H1 (cell line): ENCODE measurements around the gene DPF3. TPM values are rescaled to one million over a fixed set of nuclear protein-coding genes. Genes with fewer than 3 reads are reported as not detected.

ENCODE experiments used
- CTCF ChIA-PET: fragments of 300-600 bp; sonication (Branson Sonifier 250); formaldehyde crosslinking; loops from one replicate; lab custom pipeline; 2021; ENCODE audit not compliant: partially characterized antibody; lab: Charles Lee
- POLR2A ChIA-PET: fragments of 300-600 bp; sonication (Branson Sonifier 250); formaldehyde crosslinking; loops from one replicate; lab custom pipeline; 2021; ENCODE audit warnings: inconsistent platforms; ENCODE audit not compliant: partially characterized antibody; lab: Charles Lee
- DNase-seq, 2 experiments: peaks; one replicate each; pipeline versions ENCODE4 v3.0.0 to v3.0.0-alpha.2; 2010 to 2022; ENCODE audit warnings: low spot score in 2 of 2, low read depth in 1 of 2, mixed read lengths in 1 of 2
- FAIRE-seq: peaks from 2 replicates; lab custom pipeline; 2011; peaks lifted over from hg19 to GRCh38; lab: Jason Lieb, UNC
- H2AFZ ChIP-seq: 2 replicates; pipeline ENCODE4 v1.8.1; 2012; ENCODE audit warnings: low read length, inconsistent platforms
- H2AK5ac ChIP-seq: 2 replicates; pipeline ENCODE4 v1.6.1; 2013; ENCODE audit warnings: low read depth, low read length
- H2BK120ac ChIP-seq: replicated peaks from 2 replicates; pipeline ENCODE3; 2013; ENCODE audit warnings: low read depth, low read length, inconsistent platforms
- H2BK12ac ChIP-seq: 2 replicates; pipeline ENCODE4 v1.6.1; 2013; ENCODE audit warnings: low read depth, low read length
- H2BK15ac ChIP-seq: 2 replicates; pipeline ENCODE4 v1.6.1; 2013; ENCODE audit warnings: low read length
- H2BK20ac ChIP-seq: 2 replicates; pipeline ENCODE4 v1.6.1; 2013; ENCODE audit warnings: low read length
- H2BK5ac ChIP-seq: 2 replicates; pipeline ENCODE4 v1.6.1; 2013; ENCODE audit warnings: low read depth, low read length
- H3K14ac ChIP-seq: 2 replicates; pipeline ENCODE4 v1.6.1; 2013; ENCODE audit warnings: inconsistent platforms; ENCODE audit not compliant: insufficient read length
- H3K18ac ChIP-seq: 2 replicates; pipeline ENCODE4 v1.6.1; 2013; ENCODE audit warnings: low read length; ENCODE audit errors: extremely low read depth
- H3K23ac ChIP-seq: 2 replicates; pipeline ENCODE4 v1.6.1; 2013; ENCODE audit warnings: inconsistent platforms; ENCODE audit not compliant: insufficient read length
- H3K23me2 ChIP-seq: 2 replicates; pipeline ENCODE4 v1.6.1; 2013; ENCODE audit warnings: low read depth, low read length
- H3K27ac ChIP-seq: 2 replicates; pipeline ENCODE4 v1.6.1; 2011; ENCODE audit warnings: low read depth, low read length, inconsistent platforms
- H3K27me3 ChIP-seq, 4 experiments: replicated peaks in 1 of 4; 1 replicate in 1 of 4; 2 replicates in 3 of 4; pipeline versions ENCODE4 v1.6.1 to v1.8.1; 2011 to 2013; ENCODE audit warnings: low read length in 3 of 4, mild to moderate bottlenecking in 3 of 4, inconsistent platforms in 2 of 4, mixed read lengths in 2 of 4, moderate library complexity in 1 of 4; ENCODE audit not compliant: control insufficient read depth in 3 of 4, insufficient read depth in 3 of 4; ENCODE audit errors: extremely low read depth in 1 of 4
- H3K36me3 ChIP-seq, 4 experiments: 2 replicates each; pipeline versions ENCODE4 v1.6.1 to v1.8.1; 2011 to 2013; ENCODE audit warnings: mild to moderate bottlenecking in 4 of 4, low read length in 3 of 4, moderate library complexity in 2 of 4, control low read depth in 1 of 4, inconsistent platforms in 1 of 4; ENCODE audit not compliant: insufficient read depth in 4 of 4, control insufficient read depth in 2 of 4
- H3K4ac ChIP-seq: replicated peaks from 2 replicates; pipeline ENCODE3; 2013; ENCODE audit warnings: low read length, low read depth, mixed read lengths, inconsistent platforms; ENCODE audit not compliant: insufficient read length
- H3K4me1 ChIP-seq, 4 experiments: replicated peaks in 1 of 4; 1 replicate in 1 of 4; 2 replicates in 3 of 4; pipeline versions ENCODE4 v1.6.1 to v1.8.1; 2011 to 2013; ENCODE audit warnings: low read length in 3 of 4, inconsistent platforms in 2 of 4, mixed read lengths in 1 of 4; ENCODE audit not compliant: insufficient read depth in 4 of 4, control insufficient read depth in 3 of 4
- H3K4me2 ChIP-seq, 2 experiments: 2 replicates each; pipeline versions ENCODE4 v1.6.1 to v1.8.1; 2011 to 2013; ENCODE audit warnings: low read depth in 2 of 2, low read length in 2 of 2, control low read depth in 1 of 2, inconsistent platforms in 1 of 2, mild to moderate bottlenecking in 1 of 2; ENCODE audit not compliant: insufficient read depth in 1 of 2
- H3K4me3 ChIP-seq, 4 experiments: fragments of 200-600, 300-600 bp in 1 of 4; sonication (generic), shearing (Covaris generic), sonication (Bioruptor Twin) in 1 of 4; 2 replicates each; pipeline versions ENCODE4 v1.5.1 to v1.8.1; 2011 to 2016; ENCODE audit warnings: low read length in 4 of 4, low read depth in 3 of 4, control low read depth in 2 of 4, inconsistent platforms in 2 of 4, mild to moderate bottlenecking in 2 of 4, mixed read lengths in 1 of 4, moderate library complexity in 1 of 4; ENCODE audit not compliant: insufficient read depth in 2 of 4; ENCODE audit errors: extremely low read depth in 1 of 4
- H3K56ac ChIP-seq: replicated peaks from 2 replicates; pipeline ENCODE3; 2013; ENCODE audit warnings: low read depth, mild to moderate bottlenecking, mixed read lengths, low read length, inconsistent platforms; ENCODE audit not compliant: insufficient read length
- H3K79me1 ChIP-seq: 2 replicates; pipeline ENCODE4 v1.6.1; 2013; ENCODE audit warnings: low read depth, low read length, control low read depth
- H3K79me2 ChIP-seq, 2 experiments: 2 replicates each; pipeline versions ENCODE4 v1.6.1 to v1.8.1; 2012 to 2013; ENCODE audit warnings: low read length in 2 of 2, mild to moderate bottlenecking in 2 of 2, inconsistent platforms in 1 of 2; ENCODE audit not compliant: insufficient read depth in 2 of 2, control insufficient read depth in 1 of 2
- H3K9ac ChIP-seq, 4 experiments: replicated peaks in 1 of 4; 1 replicate in 1 of 4; 2 replicates in 3 of 4; pipeline versions ENCODE4 v1.6.1 to v1.8.1; 2011 to 2013; ENCODE audit warnings: low read depth in 3 of 4, low read length in 3 of 4, control low read depth in 2 of 4, mild to moderate bottlenecking in 2 of 4, moderate library complexity in 2 of 4, inconsistent platforms in 1 of 4; ENCODE audit errors: extremely low read depth in 1 of 4
- H3K9me3 ChIP-seq, 2 experiments: 2 replicates each; pipeline versions ENCODE4 v1.6.1 to v1.8.1; 2012 to 2013; ENCODE audit warnings: mild to moderate bottlenecking in 2 of 2, moderate library complexity in 2 of 2, control low read depth in 1 of 2, inconsistent platforms in 1 of 2, low read depth in 1 of 2, low read length in 1 of 2, mixed read lengths in 1 of 2; ENCODE audit not compliant: insufficient read depth in 2 of 2
- H4K20me1 ChIP-seq, 2 experiments: replicated peaks in 1 of 2; 2 replicates each; pipeline versions ENCODE3 to v1.8.1; 2011 to 2013; ENCODE audit warnings: inconsistent platforms in 2 of 2, low read length in 2 of 2, mild to moderate bottlenecking in 1 of 2; ENCODE audit not compliant: insufficient read depth in 2 of 2, control insufficient read depth in 1 of 2
- H4K5ac ChIP-seq: 2 replicates; pipeline ENCODE4 v1.6.1; 2013; ENCODE audit warnings: low read length, low read depth, mixed read lengths, inconsistent platforms; ENCODE audit not compliant: insufficient read length
- H4K8ac ChIP-seq: 2 replicates; pipeline ENCODE4 v1.8.0; 2013; ENCODE audit warnings: mild to moderate bottlenecking, moderate library complexity, low read length, inconsistent platforms; ENCODE audit not compliant: insufficient read depth; ENCODE audit errors: extremely low read depth
- H4K91ac ChIP-seq: replicated peaks from 2 replicates; pipeline ENCODE3; 2013; ENCODE audit warnings: low read length, mixed read lengths, inconsistent platforms; ENCODE audit not compliant: insufficient read length
- CBX8 ChIP-seq: fragments of 300-800, 300-1000 bp; sonication (generic); IDR thresholded peaks from 2 replicates; pipeline ENCODE4 v1.7.1; 2016; ENCODE audit warnings: low read depth, low read length, borderline replicate concordance
- HDAC6 ChIP-seq: IDR thresholded peaks from one replicate; pipeline ENCODE4 v1.7.1; 2012; ENCODE audit warnings: low read depth, mild to moderate bottlenecking, inconsistent platforms, low read length, moderate library complexity
- NANOG ChIP-seq: IDR thresholded peaks from 2 replicates; pipeline ENCODE4 v1.6.1; 2011; ENCODE audit warnings: low read length, low read depth, mild to moderate bottlenecking, inconsistent platforms; ENCODE audit not compliant: insufficient read depth, poor library complexity, severe bottlenecking
- RAD21 ChIP-seq, 2 experiments: IDR thresholded peaks in 1 of 2; conservative IDR thresholded peaks in 1 of 2; 2 replicates each; pipeline ENCODE4 v1.6.1; 2011; ENCODE audit warnings: low read depth in 2 of 2, low read length in 2 of 2, improper control_type of control experiment in 1 of 2, inconsistent platforms in 1 of 2, mild to moderate bottlenecking in 1 of 2, moderate library complexity in 1 of 2
- RFX5 ChIP-seq: IDR thresholded peaks from 2 replicates; pipeline ENCODE4 v1.6.1; 2011; ENCODE audit warnings: low read depth, low read length, improper control_type of control experiment, borderline replicate concordance
- TEAD4 ChIP-seq: IDR thresholded peaks from 2 replicates; pipeline ENCODE4 v1.6.1; 2012; ENCODE audit warnings: low read depth, low read length, inconsistent platforms, mixed read lengths
- YY1 ChIP-seq: IDR thresholded peaks from 2 replicates; pipeline ENCODE4 v1.6.1; 2011; ENCODE audit warnings: low read depth, mild to moderate bottlenecking, low read length
- WGBS, 2 experiments: shearing (Covaris generic) in 1 of 2; methylation state at CpG; one replicate each; pipeline versions ENCODE4 v1.1.6 to v1.1.7; 2013 to 2015; ENCODE audit warnings: low lambda C conversion rate in 2 of 2, mixed read lengths in 2 of 2, inconsistent platforms in 1 of 2, low coverage in 1 of 2, missing lambda C conversion rate in 1 of 2; ENCODE audit not compliant: insufficient replicate concordance in 2 of 2, insufficient coverage in 1 of 2, insufficient read length in 1 of 2; ENCODE audit errors: extremely low coverage in 1 of 2, missing lambda C conversion rate in 1 of 2; 5-methylcytosine and 5-hydroxymethylcytosine counted together
- polyA plus RNA-seq, 7 experiments: library from polyadenylated mRNA; depleted of rRNA in 3 of 7; stranded (reverse) in 5 of 7; unstranded in 2 of 7; fragments of >200 nt in 5 of 7; fragments of 200-250 nt in 2 of 7; gene quantifications; 1 replicate in 5 of 7; 2 replicates in 1 of 7; 4 replicates in 1 of 7; pipeline versions ENCODE4 v1.2.1 to v1.2.3, GENCODE V29; 2011 to 2013; ENCODE audit warnings: missing spikeins in 2 of 7, mixed read lengths in 2 of 7
- total RNA-seq: library from RNA; stranded (reverse); fragmentation: NEBNext Ultra II Directional; extraction: Animal tissue kit (Norgen Biotek cat#: 25700); gene quantifications from 2 replicates; pipeline ENCODE4 v1.2.1, GENCODE V29; 2021
- TF ChIP-seq, protein P1 (sequence below): IDR thresholded peaks from 2 replicates; pipeline ENCODE4 v1.6.1; 2012; ENCODE audit warnings: low read length, inconsistent platforms
- TF ChIP-seq, protein P2 (sequence below): IDR thresholded peaks from 2 replicates; pipeline ENCODE4 v1.6.1; 2012; ENCODE audit warnings: inconsistent platforms

DPF3 gene
- total and polyA plus RNA-seq, 2 of the 8 experiments (the other 6 are each of a cell fraction or from before 2014, with no cell fraction given) = 0.19 TPM; not detected in 1

DNA sequence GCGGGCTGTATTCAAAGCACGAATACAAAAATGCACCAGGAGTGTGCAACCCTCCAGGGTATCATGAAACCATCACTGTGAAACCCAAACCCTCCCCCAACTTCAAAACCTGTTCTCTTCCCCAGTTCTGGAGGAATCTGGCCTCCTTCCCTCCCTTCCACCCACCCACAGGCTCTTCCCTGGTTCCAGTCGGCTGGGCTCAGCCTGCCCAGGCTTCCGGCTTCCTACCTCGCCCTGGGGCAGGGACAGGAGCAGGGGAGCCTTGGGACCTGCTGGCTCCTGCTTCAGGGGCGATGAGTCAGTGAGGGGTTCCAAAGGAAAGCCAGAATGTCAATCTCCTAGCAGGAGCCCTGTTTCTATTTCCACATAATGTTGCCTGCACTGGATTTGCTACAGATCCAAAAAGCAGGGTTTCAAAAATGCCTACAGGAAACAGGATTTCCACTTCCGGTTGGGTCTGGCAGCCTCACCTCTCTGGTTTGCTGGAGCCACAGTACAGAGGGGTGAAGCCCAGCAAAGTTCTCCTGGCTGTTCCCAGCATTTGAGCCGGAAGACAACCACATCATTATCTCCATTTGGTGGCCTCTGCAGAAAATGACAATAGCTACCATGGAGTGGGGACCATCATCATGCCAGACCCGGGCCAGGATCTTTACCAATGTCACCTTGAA, 278.3 kb downstream of the DPF3 start:
- Histone ChIP-seq H3K23ac (no peak overlapping the region), H3K79me2 (no peaks in the 10 kb centered on the region), H3K4me3 (no peak overlapping the region), H3K56ac (no peak overlapping the region), H4K91ac (no peak overlapping the region), H3K18ac (no peak overlapping the region), H3K27ac (no peak overlapping the region), H4K5ac (no peak overlapping the region), H3K4me2 (no peak overlapping the region), H2BK5ac (no peak overlapping the region), H3K9ac (no peak overlapping the region), H4K8ac (no peak overlapping the region; the same call in 1 of the 2 replicates), H2AFZ (no peak overlapping the region), H2BK15ac (no peak overlapping the region), H3K23me2 (no peaks in the 10 kb centered on the region; the same call in 1 of the 2 replicates), H2BK12ac (no peak overlapping the region), H2BK120ac (no peak overlapping the region), H2BK20ac (no peak overlapping the region), H3K79me1 (no peaks in the 10 kb centered on the region), H3K14ac (no peak overlapping the region), H4K20me1 (no peaks in the 10 kb centered on the region), H3K9me3 (no peaks in the 10 kb centered on the region), H2AK5ac (no peak overlapping the region), H3K27me3 (no peaks in the 10 kb centered on the region; a peak in 2 of 7 replicates), H3K36me3 (no peaks in the 10 kb centered on the region), H3K4me1 (peaks cover 0 to 4% (median 2%) of the 10 kb centered on the region in 4 experiments; a peak in 3 of 7 replicates), H3K4ac (no peak overlapping the region)
- WGBS, 2 experiments = 89% methylated on average over 9 of the region's 9 CpGs; no CpG with 5 or more reads in 1 of the 2 experiments
- ChIA-PET POLR2A (no interaction called here), CTCF (no interaction called here)
- no peak for FAIRE-seq
- DNase-seq = peak in 1 of 2 experiments; percentile 33
- TF ChIP-seq RAD21 (IDR thresholded peaks at IDR 0.05 in 1 of 2, conservative IDR thresholded peaks at IDR 0.05 in 1 of 2; ENCODE audit: low read depth in 2 of 2, low read length in 2 of 2) (no peak), RFX5 (no peak), NANOG (no peak), YY1 (no peak), TEAD4 (no peak), CBX8 (no peak), HDAC6 (no peak)
- TF ChIP-seq, protein P1, sequence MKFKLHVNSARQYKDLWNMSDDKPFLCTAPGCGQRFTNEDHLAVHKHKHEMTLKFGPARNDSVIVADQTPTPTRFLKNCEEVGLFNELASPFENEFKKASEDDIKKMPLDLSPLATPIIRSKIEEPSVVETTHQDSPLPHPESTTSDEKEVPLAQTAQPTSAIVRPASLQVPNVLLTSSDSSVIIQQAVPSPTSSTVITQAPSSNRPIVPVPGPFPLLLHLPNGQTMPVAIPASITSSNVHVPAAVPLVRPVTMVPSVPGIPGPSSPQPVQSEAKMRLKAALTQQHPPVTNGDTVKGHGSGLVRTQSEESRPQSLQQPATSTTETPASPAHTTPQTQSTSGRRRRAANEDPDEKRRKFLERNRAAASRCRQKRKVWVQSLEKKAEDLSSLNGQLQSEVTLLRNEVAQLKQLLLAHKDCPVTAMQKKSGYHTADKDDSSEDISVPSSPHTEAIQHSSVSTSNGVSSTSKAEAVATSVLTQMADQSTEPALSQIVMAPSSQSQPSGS = no peak
- TF ChIP-seq, protein P2, sequence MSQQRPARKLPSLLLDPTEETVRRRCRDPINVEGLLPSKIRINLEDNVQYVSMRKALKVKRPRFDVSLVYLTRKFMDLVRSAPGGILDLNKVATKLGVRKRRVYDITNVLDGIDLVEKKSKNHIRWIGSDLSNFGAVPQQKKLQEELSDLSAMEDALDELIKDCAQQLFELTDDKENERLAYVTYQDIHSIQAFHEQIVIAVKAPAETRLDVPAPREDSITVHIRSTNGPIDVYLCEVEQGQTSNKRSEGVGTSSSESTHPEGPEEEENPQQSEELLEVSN = no peak
